ENCODE results near the gene TOM1L1.

GRCh38 chr17:54924405-54924804 is 23.8 kb downstream of the TOM1L1 start:
- no peak for TF ChIP-seq CTCF (IDR thresholded peaks at IDR 0.05)
- TF ChIP-seq POLR2AphosphoS5 (IDR thresholded peaks at IDR 0.05; ENCODE audit: insufficient read depth in 1 of 2, low read depth in 1 of 2), result no peak

Data from vagina (tissue), 2 donors.